ENCODE results near the gene SOD3. TPM values are rescaled to one million over a fixed set of nuclear protein-coding genes. Genes with fewer than 3 reads are reported as not detected.

Gene SOD3
- total and polyA plus RNA-seq, 2 of the 8 experiments (the other 6 are each of a cell fraction or from before 2014, with no cell fraction given), result 4.9 TPM

- ChIA-PET POLR2A (ENCODE audit: partially characterized antibody) (no interaction called here), CTCF (ENCODE audit: partially characterized antibody) (no interaction called here)
- WGBS, 2 experiments (ENCODE audit: extremely low coverage in 1 of 2, insufficient coverage in 1 of 2, insufficient read length in 1 of 2, insufficient replicate concordance in 2 of 2, low coverage in 1 of 2, low lambda C conversion rate in 2 of 2, missing lambda C conversion rate in 1 of 2), result 88% methylated on average over 5 of the region's 5 CpGs; no CpG with 5 or more reads in 1 of the 2 experiments
- Histone ChIP-seq H4K91ac (replicated peaks; ENCODE audit: insufficient read length, low read length) (no peak overlapping the region), H2BK120ac (replicated peaks; ENCODE audit: low read depth, low read length) (no peak overlapping the region), H4K5ac (ENCODE audit: insufficient read length, low read depth, low read length) (no peak overlapping the region), H3K27me3 (replicated peaks in 1 of 4; ENCODE audit: control insufficient read depth in 3 of 4, extremely low read depth in 1 of 4, insufficient read depth in 3 of 4, low read length in 3 of 4) (no peaks in the 10 kb centered on the region), H3K79me1 (ENCODE audit: low read depth, low read length) (no peaks in the 10 kb centered on the region), H3K4me1 (replicated peaks in 1 of 4; ENCODE audit: control insufficient read depth in 3 of 4, insufficient read depth in 4 of 4, low read length in 3 of 4) (no peaks in the 10 kb centered on the region), H2BK20ac (ENCODE audit: low read length) (no peak overlapping the region), H3K4me3 (ENCODE audit: extremely low read depth in 1 of 4, insufficient read depth in 2 of 4, low read depth in 3 of 4, low read length in 4 of 4) (no peak overlapping the region), H2AK5ac (ENCODE audit: low read depth, low read length) (no peak overlapping the region), H3K14ac (ENCODE audit: insufficient read length) (no peak overlapping the region), H3K79me2 (ENCODE audit: control insufficient read depth in 1 of 2, insufficient read depth in 2 of 2, low read length in 2 of 2) (no peaks in the 10 kb centered on the region), H3K27ac (ENCODE audit: low read depth, low read length) (no peak overlapping the region), H3K4ac (replicated peaks; ENCODE audit: insufficient read length, low read depth, low read length) (no peak overlapping the region), H2BK12ac (ENCODE audit: low read depth, low read length) (no peak overlapping the region), H3K56ac (replicated peaks; ENCODE audit: insufficient read length, low read depth, low read length) (no peak overlapping the region), H2BK5ac (ENCODE audit: low read depth, low read length) (no peak overlapping the region), H2AFZ (ENCODE audit: low read length) (no peak overlapping the region), H3K18ac (ENCODE audit: extremely low read depth, low read length) (no peak overlapping the region), H3K36me3 (ENCODE audit: control insufficient read depth in 2 of 4, insufficient read depth in 4 of 4, low read length in 3 of 4) (no peaks in the 10 kb centered on the region), H4K20me1 (replicated peaks in 1 of 2; ENCODE audit: control insufficient read depth in 1 of 2, insufficient read depth in 2 of 2, low read length in 2 of 2) (no peaks in the 10 kb centered on the region), H2BK15ac (ENCODE audit: low read length) (no peak overlapping the region), H3K23me2 (ENCODE audit: low read depth, low read length) (no peaks in the 10 kb centered on the region), H3K4me2 (ENCODE audit: insufficient read depth in 1 of 2, low read depth in 2 of 2, low read length in 2 of 2) (no peak overlapping the region), H3K23ac (ENCODE audit: insufficient read length) (no peak overlapping the region), H3K9me3 (ENCODE audit: insufficient read depth in 2 of 2, low read depth in 1 of 2, low read length in 1 of 2) (no peaks in the 10 kb centered on the region), H4K8ac (ENCODE audit: extremely low read depth, insufficient read depth, low read length) (no peak overlapping the region), H3K9ac (replicated peaks in 1 of 4; ENCODE audit: extremely low read depth in 1 of 4, low read depth in 3 of 4, low read length in 3 of 4) (no peak overlapping the region)
- no peak for FAIRE-seq
- DNase-seq (ENCODE audit: low read depth in 1 of 2, low spot score in 2 of 2), result no peak
- TF ChIP-seq SAP30 (IDR thresholded peaks at IDR 0.05; ENCODE audit: insufficient read depth, insufficient replicate concordance, low read length) (no peak), EP300 (IDR thresholded peaks at IDR 0.05; ENCODE audit: borderline replicate concordance in 1 of 2, low read depth in 2 of 2, low read length in 2 of 2) (no peak), HDAC6 (IDR thresholded peaks at IDR 0.05; ENCODE audit: low read depth, low read length) (no peak), RBBP5 (IDR thresholded peaks at IDR 0.05; ENCODE audit: borderline replicate concordance, low read depth, low read length) (no peak), POLR2AphosphoS5 (IDR thresholded peaks at IDR 0.05; ENCODE audit: low read depth, low read length) (no peak), TBP (IDR thresholded peaks at IDR 0.05; ENCODE audit: low read depth, low read length) (no peak), SP2 (IDR thresholded peaks at IDR 0.05; ENCODE audit: low read length) (no peak), JUN (IDR thresholded peaks at IDR 0.05; ENCODE audit: low read depth, low read length) (no peak), SRF (IDR thresholded peaks at IDR 0.05; ENCODE audit: low read depth, low read length) (no peak), SP1 (IDR thresholded peaks at IDR 0.05; ENCODE audit: low read depth, low read length) (no peak), E2F6 (IDR thresholded peaks at IDR 0.05) (no peak), CBX8 (IDR thresholded peaks at IDR 0.05; ENCODE audit: borderline replicate concordance, low read depth, low read length) (no peak), CTBP2 (IDR thresholded peaks at IDR 0.05; ENCODE audit: borderline replicate concordance, insufficient read depth, insufficient read length, low read length) (no peak), KDM1A (IDR thresholded peaks at IDR 0.05; ENCODE audit: borderline replicate concordance, low read length) (no peak), SIX5 (IDR thresholded peaks at IDR 0.05; ENCODE audit: low read depth, low read length) (no peak)
Measured at GRCh38 chr4:24840362-24840761, 45.0 kb downstream of the SOD3 start.
